Tibial nerve (tissue), 4 donors: Measurements from ENCODE around the gene WASF2. TPM values are rescaled to one million over a fixed set of nuclear protein-coding genes. Genes with fewer than 3 reads are reported as not detected.
"Not testable (repeated sequence)": the region's sequence is repeated elsewhere in the genome, so short reads cannot be mapped to it uniquely, and the experiment has no call there.

Experiments used
- DNase-seq, 2 donors: peaks; one replicate each; pipeline ENCODE4 v3.0.0-alpha.2; 2019; ENCODE audit warnings: low spot score in 2 of 2
- H3K27ac ChIP-seq, 4 donors: fragments of 200-600 bp; sonication (generic) in 3 of 4; one replicate each; pipeline ENCODE4 v1.5.1; 2017 to 2019; ENCODE audit warnings: mild to moderate bottlenecking in 1 of 4
- H3K27me3 ChIP-seq, 2 donors: fragments of 200-600 bp; sonication (generic) in 1 of 2; one replicate each; pipeline versions ENCODE4 v1.5.1 to v1.6.0; 2017 to 2019
- H3K36me3 ChIP-seq, 3 donors: fragments of 200-600 bp; sonication (generic); one replicate each; pipeline ENCODE4 v1.5.1; 2018 to 2019
- H3K4me1 ChIP-seq, 4 donors: fragments of 200-600 bp; sonication (generic) in 3 of 4; one replicate each; pipeline ENCODE4 v1.5.1; 2017 to 2019
- H3K4me3 ChIP-seq, 4 donors: fragments of 200-600 bp; sonication (generic) in 3 of 4; one replicate each; pipeline ENCODE4 v1.5.1; 2017 to 2019; ENCODE audit warnings: mild to moderate bottlenecking in 1 of 4, moderate library complexity in 1 of 4
- H3K9me3 ChIP-seq, 4 donors: fragments of 200-600 bp; sonication (generic) in 3 of 4; one replicate each; pipeline ENCODE4 v1.5.1; 2017 to 2019
- EP300 ChIP-seq, 2 donors: sonication (generic); formaldehyde crosslinking; IDR thresholded peaks; one replicate each; pipeline ENCODE4 v1.6.1; 2017; ENCODE audit warnings: antibody characterized with exemption in 2 of 2, mild to moderate bottlenecking in 1 of 2
- POLR2A ChIP-seq, 2 donors: fragments of 450-650 bp; IDR thresholded peaks; one replicate each; pipeline ENCODE4 v1.6.1; 2017; ENCODE audit warnings: antibody characterized with exemption in 2 of 2, mild to moderate bottlenecking in 2 of 2, moderate library complexity in 2 of 2
- WGBS, 2 donors: methylation state at CpG; one replicate each; pipeline ENCODE4 v1.1.5; 2018; 5-methylcytosine and 5-hydroxymethylcytosine counted together
- total RNA-seq, 4 donors: library from RNA; depleted of rRNA; stranded (reverse); fragments of >200 nt; gene quantifications; one replicate each; pipeline ENCODE4 v1.1.0, GENCODE V29; 2016
- TF ChIP-seq, protein P1 (sequence below), 5 experiments: fragments of 200-600 bp in 3 of 5; fragments of 450-650 bp in 2 of 5; sonication (generic) in 3 of 5; IDR thresholded peaks; one replicate each; pipeline ENCODE4 v1.5.1; 2016 to 2019; ENCODE audit warnings: antibody characterized with exemption in 5 of 5, mild to moderate bottlenecking in 3 of 5, moderate library complexity in 2 of 5

The WASF2 gene
- total RNA-seq, 4 donors from 2014 or later, result 74.9 to 95.9 (median 83.4) TPM

DNA sequence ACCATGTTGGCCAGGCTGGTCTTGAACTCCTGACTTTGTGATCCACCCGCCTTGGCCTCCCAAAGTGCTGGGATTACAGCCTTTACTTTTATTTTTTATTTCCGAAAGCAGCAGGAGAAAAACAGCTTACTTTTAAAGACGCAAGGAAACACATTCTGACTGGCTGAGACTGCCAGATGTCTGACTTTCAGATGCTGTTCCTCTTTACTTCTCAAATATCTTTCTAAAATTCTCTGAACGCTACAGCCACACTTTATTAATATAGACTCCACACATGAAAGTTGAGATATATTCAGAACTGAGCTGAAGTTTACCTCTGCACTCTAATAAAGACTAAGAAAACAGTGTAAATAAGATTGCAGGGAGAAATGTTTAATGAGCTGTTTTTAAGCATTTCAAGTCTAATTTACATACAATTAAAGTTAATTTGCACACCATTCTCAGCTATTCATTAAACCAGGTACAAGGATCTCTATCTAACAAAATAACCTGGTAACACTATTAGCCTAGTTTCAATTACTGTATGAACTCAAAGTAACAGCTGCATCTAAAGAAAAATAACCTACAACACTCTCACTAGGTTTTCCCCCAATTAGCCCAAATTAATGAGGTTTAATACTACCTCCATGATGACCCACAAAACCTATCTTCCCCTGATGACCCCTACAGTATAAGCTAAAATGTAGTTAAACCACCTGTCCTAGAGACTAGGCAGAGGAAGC lies 24.9 kb downstream of the WASF2 start:
- no peak for DNase-seq
- no peaks in the 10 kb centered on the region for H3K27me3 ChIP-seq
- no peak overlapping the region for H3K27ac ChIP-seq
- H3K36me3 ChIP-seq, result peaks cover 0 to 6% (median 0%) of the 10 kb centered on the region in 3 donors
- TF ChIP-seq POLR2A (IDR thresholded peaks at IDR 0.05) (no peak), EP300 (IDR thresholded peaks at IDR 0.05) (no peak)
- TF ChIP-seq, protein P1, sequence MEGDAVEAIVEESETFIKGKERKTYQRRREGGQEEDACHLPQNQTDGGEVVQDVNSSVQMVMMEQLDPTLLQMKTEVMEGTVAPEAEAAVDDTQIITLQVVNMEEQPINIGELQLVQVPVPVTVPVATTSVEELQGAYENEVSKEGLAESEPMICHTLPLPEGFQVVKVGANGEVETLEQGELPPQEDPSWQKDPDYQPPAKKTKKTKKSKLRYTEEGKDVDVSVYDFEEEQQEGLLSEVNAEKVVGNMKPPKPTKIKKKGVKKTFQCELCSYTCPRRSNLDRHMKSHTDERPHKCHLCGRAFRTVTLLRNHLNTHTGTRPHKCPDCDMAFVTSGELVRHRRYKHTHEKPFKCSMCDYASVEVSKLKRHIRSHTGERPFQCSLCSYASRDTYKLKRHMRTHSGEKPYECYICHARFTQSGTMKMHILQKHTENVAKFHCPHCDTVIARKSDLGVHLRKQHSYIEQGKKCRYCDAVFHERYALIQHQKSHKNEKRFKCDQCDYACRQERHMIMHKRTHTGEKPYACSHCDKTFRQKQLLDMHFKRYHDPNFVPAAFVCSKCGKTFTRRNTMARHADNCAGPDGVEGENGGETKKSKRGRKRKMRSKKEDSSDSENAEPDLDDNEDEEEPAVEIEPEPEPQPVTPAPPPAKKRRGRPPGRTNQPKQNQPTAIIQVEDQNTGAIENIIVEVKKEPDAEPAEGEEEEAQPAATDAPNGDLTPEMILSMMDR (IDR thresholded peaks at IDR 0.05), result no peak
- WGBS, 2 donors, result 67 to 74% methylated on average over 4 of the region's 4 CpGs
- H3K9me3 ChIP-seq, result no peaks in the 10 kb centered on the region
- H3K4me1 ChIP-seq, result peaks cover 0 to 66% (median 16%) of the 10 kb centered on the region in 4 donors
- H3K4me3 ChIP-seq, result no peak overlapping the region

- WGBS, 2 donors, result 82 to 90% methylated on average over 6 of the region's 6 CpGs
- H3K36me3 ChIP-seq, H3K27me3 ChIP-seq, H3K4me3 ChIP-seq, DNase-seq, H3K9me3 ChIP-seq: not testable (repeated sequence)
- peaks cover 0 to 71% (median 13%) of the 10 kb centered on the region in 4 donors for H3K4me1 ChIP-seq
- H3K27ac ChIP-seq, result peak overlapping the region in 1 of 4 donors; percentile 8
These were observed 26.1 kb downstream of the WASF2 start for GRCh38 chr1:27463916-27464315.

GRCh38 chr1:27458521-27458920 lies 31.4 kb downstream of the WASF2 start:
- not testable (repeated sequence) for H3K36me3 ChIP-seq, H3K27ac ChIP-seq, H3K4me3 ChIP-seq, H3K9me3 ChIP-seq, H3K27me3 ChIP-seq, DNase-seq
- WGBS, 2 donors, result 78 to 80% methylated on average over 10 of the region's 10 CpGs
- H3K4me1 ChIP-seq, result peaks cover 0 to 49% (median 7%) of the 10 kb centered on the region in 4 donors

DNA sequence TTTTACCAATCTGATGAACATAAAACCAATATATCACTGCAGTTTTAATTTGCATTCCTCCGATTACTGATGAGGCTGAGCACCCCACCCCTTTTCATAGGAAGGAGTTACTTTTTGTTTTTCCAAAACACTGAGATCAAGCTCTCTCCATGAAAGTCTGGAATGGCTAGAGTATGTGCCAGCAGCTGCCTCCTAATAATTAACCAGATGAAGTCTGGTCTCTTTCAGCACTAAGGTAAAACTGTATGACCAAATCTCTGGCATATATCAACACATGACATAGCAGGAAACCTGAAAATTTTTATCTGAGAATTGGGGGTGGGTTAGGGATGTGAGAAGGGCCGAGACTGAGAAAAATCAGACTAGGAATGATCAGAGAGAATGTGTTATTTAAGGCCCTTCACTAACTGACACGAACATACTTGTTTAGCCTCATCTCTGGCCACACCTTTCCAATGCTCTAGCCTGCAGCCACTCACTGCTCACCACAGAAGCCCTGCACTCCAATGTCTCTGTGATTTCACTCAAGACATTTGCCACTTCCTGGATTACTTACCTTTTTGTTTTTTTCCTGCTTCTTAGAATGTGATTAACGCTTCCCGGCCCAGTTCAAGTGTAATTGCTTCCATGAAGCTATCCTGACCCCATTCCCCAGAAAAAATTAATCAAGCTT lies 34.7 kb downstream of the WASF2 start:
- H3K4me3 ChIP-seq, result no peak overlapping the region
- H3K27ac ChIP-seq, result peak overlapping the region in 2 of 4 donors; percentile 5 to 52
- 56 to 58% methylated on average over 5 of the region's 5 CpGs for WGBS, 2 donors
- H3K36me3 ChIP-seq, result no peaks in the 10 kb centered on the region
- TF ChIP-seq, protein P1 (IDR thresholded peaks at IDR 0.05), result no peak
- no peak for TF ChIP-seq EP300 (IDR thresholded peaks at IDR 0.05)
- TF ChIP-seq POLR2A (IDR thresholded peaks at IDR 0.05), result no peak
- no peaks in the 10 kb centered on the region for H3K27me3 ChIP-seq
- no peak for DNase-seq
- no peaks in the 10 kb centered on the region for H3K9me3 ChIP-seq
- H3K4me1 ChIP-seq, result peaks cover 0 to 57% (median 11%) of the 10 kb centered on the region in 4 donors

GRCh38 chr1:27454610-27455009 lies 35.4 kb downstream of the WASF2 start:
- peak overlapping the region in 1 of 4 donors; percentile 52 for H3K27ac ChIP-seq
- H3K4me1 ChIP-seq, result peaks cover 0 to 51% (median 11%) of the 10 kb centered on the region in 4 donors
- H3K4me3 ChIP-seq, result no peak overlapping the region
- H3K9me3 ChIP-seq, result no peaks in the 10 kb centered on the region
- TF ChIP-seq EP300 (IDR thresholded peaks at IDR 0.05) (no peak), POLR2A (IDR thresholded peaks at IDR 0.05) (no peak)
- TF ChIP-seq, protein P1 (IDR thresholded peaks at IDR 0.05), result no peak
- no peaks in the 10 kb centered on the region for H3K27me3 ChIP-seq
- DNase-seq, result no peak
- peaks cover 0 to 3% (median 0%) of the 10 kb centered on the region in 3 donors for H3K36me3 ChIP-seq
- 94% methylated on average over 4 of the region's 4 CpGs for WGBS, 2 donors

DNA sequence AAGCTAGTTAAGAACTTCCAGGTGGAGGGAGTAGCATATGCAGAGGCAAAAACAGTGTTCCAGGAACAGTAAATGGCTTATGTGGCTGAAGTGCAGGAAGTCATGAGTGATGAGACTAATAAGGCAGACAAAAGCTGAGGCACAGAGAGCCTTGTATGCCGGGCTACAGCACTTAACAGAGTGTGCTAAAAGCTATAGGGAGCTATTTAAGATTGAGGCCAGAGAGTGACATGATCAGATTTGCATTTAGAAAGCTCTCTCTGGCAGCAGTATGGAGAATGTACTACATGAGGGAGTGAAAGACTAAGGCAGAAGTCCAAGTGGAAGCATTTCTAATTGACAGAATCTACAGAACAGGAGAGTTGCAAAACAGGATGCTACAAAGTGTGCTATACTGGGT lies 38.6 kb downstream of the WASF2 start:
- peaks cover 0 to 61% (median 22%) of the 10 kb centered on the region in 4 donors for H3K4me1 ChIP-seq
- no peak for TF ChIP-seq EP300 (IDR thresholded peaks at IDR 0.05)
- no peak for TF ChIP-seq POLR2A (IDR thresholded peaks at IDR 0.05)
- TF ChIP-seq, protein P1 (IDR thresholded peaks at IDR 0.05), result no peak
- peaks cover 0 to 15% (median 0%) of the 10 kb centered on the region in 3 donors for H3K36me3 ChIP-seq
- no peak for DNase-seq
- H3K27me3 ChIP-seq, result no peaks in the 10 kb centered on the region
- H3K9me3 ChIP-seq, result no peaks in the 10 kb centered on the region
- 43 to 54% methylated on average over 1 of the region's 1 CpG for WGBS, 2 donors
- no peak overlapping the region for H3K4me3 ChIP-seq
- H3K27ac ChIP-seq, result peak overlapping the region in 1 of 4 donors; percentile 2
